GM18511 (cell line): ENCODE data around the gene TCERG1L.

Source experiments
- ATAC-seq: cut with Tn5 transposase; IDR thresholded peaks from one replicate; pipeline ENCODE4 v1.9.1; 2021; ENCODE audit warnings: mild to moderate bottlenecking, moderate library complexity; ENCODE audit not compliant: unreplicated experiment

TCERG1L gene

GRCh38 chr10:131055437-131055836, 256.1 kb downstream of the TCERG1L start:
- no peak for ATAC-seq

DNA sequence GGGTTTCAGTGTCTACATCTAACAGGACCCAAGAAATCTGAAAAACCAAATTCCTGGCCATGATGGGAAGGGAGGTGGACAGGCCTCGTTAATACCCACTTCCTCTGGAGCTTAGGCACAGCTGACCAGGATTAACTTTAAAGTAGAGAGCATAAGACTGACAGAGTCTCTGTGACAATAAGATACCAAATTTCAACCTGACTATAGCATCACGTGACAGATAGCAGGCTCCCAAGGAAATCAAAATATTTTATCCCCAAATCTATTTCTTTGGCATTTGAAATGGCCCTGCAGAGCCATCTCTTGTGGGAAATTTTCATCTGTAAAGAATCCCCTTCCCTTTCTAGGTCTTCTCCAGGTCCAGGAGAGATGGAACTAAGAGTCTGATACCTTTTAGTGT, 258.3 kb downstream of the TCERG1L start:
- ATAC-seq, result no peak

GRCh38 chr10:131050162-131050766, 261.3 kb downstream of the TCERG1L start:
- ATAC-seq, result no peak

DNA sequence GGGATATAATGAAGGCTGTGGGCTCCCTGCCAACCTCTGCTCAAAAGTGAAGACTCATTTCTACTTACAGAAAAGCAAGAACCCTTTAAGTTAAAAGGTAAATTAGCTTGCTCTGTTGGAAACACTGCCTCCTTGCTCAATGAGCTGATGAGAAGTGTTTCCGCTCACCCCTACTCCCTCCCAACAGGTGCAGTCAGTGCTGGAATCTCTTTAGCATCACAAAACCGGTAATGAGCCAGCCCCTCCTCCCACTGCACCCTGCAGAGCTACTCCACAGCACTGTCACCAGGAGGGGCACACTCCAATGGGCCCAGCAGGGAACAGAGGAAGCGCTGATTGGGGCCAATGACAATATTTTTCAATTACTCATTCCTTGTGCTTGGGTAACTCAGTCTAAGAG, 262.5 kb downstream of the TCERG1L start:
- ATAC-seq, result no peak

DNA sequence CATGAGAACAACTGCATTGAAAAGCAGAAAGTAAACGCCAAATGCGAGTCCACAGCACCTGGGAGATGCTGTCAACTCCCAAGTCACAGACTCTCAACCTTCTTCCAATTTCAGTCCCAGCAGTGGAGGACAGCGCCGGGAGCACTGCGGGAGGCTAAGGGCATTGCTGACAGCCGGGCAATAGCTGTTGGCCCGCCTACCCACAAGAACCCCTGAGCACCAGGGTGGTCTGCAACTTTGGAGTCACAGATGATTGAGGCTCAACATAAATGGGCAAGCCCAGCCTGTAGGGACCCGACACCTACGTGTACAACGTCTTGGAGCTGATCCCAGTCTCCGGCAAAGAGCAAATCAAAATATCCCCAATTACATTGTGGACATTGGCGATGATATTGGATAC, 262.9 kb downstream of the TCERG1L start:
- no peak for ATAC-seq

GRCh38 chr10:131047501-131047900, 264.0 kb downstream of the TCERG1L start:
- no peak for ATAC-seq

GRCh38 chr10:131046194-131046593, 265.3 kb downstream of the TCERG1L start:
- ATAC-seq, result no peak

DNA sequence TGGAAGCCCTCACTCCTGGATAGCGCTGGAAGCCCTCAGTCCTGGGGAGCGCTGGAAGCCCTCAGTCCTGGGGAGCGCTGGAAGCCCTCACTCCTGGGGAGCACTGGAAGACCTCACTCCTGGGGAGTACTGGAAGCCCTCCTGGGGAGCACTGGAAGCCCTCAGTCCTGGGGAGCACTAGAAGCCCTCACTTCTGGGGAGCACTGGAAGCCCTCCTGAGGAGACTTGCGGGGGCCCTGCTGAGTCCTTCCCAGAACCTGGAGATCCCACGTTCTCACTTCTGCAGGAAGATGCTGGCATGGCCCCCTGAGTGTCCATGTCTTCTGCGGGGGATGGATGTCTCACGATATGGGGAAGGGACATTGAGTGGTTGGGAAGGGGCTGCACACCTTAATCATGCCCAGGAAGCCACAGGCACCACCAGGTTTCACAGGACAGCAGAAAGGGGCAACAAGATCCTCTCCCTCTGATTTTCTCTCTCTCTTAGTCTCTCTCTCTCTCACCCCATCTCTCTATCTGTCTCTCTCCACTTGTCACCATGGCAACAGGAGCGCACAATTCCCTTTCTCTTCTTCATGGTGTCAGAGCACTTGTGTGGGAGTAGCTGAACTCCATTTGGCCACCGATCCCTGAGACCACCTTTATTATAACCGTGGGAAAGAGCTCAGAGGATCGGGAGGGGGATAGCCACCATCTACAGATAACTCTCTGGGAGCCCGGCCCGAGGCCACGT, 267.0 kb downstream of the TCERG1L start:
- ATAC-seq, result no peak

DNA sequence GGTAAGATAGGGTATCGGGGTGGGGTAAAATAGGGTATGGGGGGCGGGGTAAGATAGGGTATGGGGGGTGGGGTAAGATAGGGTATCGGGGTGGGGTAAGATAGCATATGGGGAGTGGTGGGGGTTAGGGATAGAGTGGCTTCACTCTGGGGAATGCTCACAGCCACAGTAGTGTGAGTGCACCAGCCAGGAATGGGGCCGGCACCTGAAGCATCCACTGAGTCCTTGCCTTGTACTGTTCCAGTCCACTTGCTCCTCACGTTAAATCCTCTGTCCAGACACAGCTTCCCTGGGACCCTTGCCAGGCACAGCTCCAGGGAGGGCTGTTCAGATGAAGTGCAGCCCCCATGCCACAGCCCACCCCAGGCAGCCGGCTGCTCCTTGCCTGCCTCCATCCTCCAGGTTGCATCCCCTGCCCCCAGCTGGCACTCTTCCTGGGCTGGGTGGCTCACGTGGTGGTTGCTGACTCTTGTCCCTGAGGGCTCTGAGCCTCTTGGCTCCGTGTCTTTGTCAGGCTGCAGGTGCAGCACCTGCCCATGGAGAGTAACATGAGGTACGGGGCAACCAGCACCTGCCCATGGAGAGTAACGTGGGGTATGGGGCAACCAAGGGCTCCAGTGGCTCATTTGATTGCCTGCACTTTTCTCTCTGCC, 268.4 kb downstream of the TCERG1L start:
- ATAC-seq, result no peak
